Cerebellar nuclear complex (tissue), 1 donor: ENCODE data around the gene GPATCH3.
"Not testable (repeated sequence)": the region's sequence is repeated elsewhere in the genome, so short reads cannot be mapped to it uniquely, and the experiment has no call there.

ENCODE experiments used
- DNase-seq, 2 experiments: peaks; one replicate each; lab custom pipeline; 2025; lab: John Stamatoyannopoulos, UW

The GPATCH3 gene, protein sequence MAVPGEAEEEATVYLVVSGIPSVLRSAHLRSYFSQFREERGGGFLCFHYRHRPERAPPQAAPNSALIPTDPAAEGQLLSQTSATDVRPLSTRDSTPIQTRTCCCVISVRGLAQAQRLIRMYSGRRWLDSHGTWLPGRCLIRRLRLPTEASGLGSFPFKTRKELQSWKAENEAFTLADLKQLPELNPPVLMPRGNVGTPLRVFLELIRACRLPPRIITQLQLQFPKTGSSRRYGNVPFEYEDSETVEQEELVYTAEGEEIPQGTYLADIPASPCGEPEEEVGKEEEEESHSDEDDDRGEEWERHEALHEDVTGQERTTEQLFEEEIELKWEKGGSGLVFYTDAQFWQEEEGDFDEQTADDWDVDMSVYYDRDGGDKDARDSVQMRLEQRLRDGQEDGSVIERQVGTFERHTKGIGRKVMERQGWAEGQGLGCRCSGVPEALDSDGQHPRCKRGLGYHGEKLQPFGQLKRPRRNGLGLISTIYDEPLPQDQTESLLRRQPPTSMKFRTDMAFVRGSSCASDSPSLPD

DNA sequence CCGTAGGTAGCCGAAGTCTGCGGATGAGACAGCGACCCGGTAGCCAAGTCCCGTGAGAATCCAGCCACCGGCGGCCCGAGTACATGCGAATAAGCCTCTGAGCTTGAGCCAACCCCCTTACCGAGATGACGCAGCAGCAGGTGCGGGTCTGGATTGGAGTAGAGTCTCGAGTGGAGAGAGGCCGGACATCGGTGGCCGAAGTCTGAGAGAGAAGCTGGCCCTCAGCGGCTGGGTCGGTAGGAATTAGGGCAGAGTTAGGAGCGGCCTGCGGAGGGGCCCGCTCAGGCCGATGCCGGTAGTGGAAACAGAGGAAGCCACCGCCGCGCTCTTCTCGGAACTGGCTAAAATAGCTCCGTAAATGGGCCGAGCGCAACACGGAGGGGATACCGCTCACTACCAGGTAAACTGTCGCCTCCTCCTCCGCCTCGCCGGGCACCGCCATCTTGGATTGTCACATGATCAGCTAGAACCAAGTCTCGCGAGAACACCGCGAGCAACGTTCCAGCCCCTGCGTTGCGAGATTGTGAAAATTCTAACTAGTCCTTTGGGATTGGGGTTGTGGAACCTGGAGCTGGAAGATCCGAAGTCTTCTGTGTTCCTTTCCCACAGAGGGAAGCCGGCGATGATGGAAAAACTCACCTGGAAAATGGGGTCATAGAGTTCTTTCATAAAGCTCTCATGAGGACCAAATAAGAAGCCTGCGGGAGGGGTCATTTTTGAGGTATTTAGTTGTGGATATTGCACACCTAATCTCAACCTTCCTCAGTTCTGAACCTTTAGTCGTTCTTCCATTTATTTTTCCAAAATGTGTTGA lies at the start of gene GPATCH3:
Gene GPATCH3, minus strand, starts transcription at position 467 of the 814 bp plus-strand sequence. Its CDS starts 25 bp downstream, at position 442.
- peak in 1 of 2 experiments; percentile 53 for DNase-seq

DNA sequence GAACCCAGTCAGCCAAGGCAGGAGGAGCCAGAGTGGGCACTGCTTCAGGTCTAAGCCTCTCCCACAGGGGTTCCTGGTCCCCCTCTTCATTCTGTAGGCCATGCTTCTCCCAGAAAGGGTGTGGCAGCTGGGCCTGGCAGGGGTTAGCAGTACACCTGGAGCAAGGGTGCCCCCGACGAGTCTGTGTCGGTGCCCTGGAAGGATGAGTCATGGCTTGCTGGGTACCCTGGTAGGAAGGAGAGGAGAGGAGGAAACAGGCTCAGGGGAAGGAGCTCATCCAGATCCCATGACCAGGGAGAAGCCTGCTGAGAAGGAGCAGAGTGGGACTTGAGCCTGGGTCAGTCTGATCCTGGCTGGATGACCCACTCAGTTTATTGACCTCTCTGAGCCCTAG lies 49.7 kb upstream of the GPATCH3 start:
- no peak for DNase-seq

DNA sequence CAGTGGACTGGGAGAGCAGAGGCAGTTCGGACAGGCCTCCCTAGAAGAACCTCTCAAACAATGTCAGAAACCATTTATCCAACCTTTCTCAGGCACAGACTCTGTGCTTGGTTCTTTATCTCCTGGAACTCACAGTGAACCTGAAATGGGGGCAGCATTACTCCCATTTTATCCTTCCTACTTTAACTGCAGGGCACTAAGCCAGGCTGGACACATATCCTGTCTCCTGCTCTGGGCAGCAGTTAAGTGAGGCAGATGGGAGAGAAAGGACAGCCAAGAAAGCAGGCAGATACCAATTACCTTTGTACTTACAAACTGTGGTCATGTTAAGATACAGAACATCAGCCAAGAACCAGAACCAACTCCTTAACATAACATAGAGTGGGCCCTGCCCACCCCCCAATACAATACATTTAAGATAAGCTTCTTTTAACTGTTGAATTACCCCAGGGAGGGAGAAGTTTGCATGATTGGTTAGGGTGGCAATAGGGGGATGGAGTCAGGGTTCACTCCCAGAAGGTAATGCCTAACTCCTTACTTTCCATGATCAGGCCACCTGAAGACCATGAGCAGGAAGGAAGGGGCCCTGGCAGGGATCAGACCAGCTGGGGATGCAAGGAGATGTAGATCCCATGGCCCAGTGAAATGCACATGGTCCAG lies 49.1 kb upstream of the GPATCH3 start:
- DNase-seq: no peak

DNA sequence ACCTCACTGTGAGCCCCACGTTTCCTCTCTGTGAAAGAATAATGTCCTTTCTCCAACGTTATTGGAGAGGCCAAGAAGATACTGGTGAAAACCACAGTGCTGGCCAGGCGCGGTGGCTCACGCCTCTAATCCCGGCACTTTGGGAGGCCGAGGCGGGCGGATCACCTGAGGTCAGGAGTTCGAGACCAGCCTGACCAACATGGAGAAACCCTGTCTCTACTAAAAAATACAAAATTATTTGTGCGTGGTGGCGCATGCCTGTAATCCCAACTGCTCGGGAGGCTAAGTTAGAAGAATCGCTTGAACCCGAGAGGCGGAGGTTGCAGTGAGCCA lies 48.4 kb upstream of the GPATCH3 start:
- not testable (repeated sequence) for DNase-seq

DNA sequence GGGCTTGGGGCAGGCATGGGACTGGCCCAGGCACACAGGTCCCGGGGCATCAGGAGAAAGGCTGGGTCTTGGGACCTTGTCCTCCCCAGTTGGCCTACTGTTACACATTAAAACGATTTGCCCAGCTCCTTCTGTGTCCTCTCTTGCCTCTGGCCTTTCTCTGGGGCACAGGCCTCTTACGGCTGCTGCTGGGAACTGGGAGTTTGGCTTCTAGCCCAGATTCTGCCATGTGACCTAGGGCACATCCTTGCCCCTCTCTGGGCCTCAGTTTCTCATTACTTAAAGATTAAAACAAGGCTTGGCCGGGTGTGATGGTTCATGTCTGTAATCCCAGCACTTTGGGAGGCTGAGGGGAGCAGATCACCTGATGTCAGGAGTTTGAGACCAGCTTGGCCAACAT lies 46.0 kb upstream of the GPATCH3 start:
- DNase-seq: no peak

DNA sequence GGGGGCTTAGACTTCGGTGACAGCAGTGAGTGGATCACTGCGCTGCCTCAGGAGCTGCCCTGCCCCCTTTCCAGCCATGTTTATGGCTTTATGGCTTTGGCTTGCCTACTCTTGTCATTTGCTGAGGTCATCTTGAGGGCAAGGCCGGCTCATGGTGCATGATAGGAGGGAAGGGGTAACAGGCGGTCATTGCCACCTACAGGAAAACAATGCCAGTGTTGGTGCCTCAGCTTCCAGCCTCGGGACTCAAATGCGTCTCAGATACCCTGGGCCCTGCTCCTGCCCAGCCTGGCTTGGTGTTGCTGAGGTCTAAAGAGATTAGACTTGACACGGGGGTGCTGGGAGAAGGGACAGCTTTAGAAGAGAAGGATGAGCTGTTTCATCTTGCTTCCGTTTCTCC lies 45.5 kb upstream of the GPATCH3 start:
- DNase-seq: no peak

DNA sequence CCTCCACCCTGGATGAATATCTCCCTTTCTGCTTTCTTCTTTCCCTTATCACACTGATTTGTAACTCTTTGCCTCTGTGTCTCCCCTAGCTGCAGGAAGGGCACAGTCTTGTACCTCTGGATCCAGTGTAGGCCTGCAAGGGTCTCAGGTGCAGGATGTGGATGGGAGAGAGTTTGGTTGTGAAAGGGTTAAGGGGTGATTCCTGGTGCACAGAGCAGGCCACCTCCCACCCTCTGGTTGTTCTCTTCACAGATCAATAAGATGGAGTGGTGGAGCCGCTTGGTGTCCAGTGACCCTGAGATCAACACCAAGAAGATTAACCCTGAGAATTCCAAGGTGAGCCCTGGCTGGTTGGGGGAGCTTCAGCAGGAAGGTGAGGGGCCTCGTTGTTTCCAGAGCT lies 44.9 kb upstream of the GPATCH3 start:
- DNase-seq: no peak

DNA sequence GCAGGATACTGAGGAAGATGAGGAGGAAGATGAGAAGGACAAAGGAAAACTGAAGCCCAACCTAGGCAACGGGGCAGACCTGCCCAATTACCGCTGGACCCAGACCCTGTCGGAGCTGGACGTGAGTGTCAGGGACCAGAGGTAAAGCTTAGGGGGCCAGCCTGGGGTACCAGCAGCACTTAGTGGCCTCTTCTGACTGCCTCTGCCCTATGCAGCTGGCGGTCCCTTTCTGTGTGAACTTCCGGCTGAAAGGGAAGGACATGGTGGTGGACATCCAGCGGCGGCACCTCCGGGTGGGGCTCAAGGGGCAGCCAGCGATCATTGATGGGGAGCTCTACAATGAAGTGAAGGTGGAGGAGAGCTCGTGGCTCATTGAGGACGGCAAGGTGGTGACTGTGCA lies 42.4 kb upstream of the GPATCH3 start:
- DNase-seq: no peak

DNA sequence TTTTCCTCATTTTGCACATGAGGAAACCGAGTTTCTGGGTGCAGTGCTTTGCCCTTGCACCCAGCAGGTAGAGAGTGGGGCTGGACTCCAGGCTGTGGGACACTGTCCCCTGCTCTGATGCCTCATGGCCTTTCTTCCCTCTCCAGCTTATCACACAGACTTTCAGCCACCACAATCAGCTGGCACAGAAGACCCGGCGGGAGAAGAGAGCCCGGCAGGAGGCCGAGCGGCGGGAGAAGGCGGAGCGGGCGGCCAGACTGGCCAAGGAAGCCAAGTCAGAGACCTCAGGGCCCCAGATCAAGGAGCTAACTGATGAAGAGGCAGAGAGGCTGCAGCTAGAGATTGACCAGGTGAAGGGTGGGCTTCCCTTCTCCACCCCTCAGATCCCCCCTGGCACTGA lies 41.0 kb upstream of the GPATCH3 start:
- DNase-seq: no peak

DNA sequence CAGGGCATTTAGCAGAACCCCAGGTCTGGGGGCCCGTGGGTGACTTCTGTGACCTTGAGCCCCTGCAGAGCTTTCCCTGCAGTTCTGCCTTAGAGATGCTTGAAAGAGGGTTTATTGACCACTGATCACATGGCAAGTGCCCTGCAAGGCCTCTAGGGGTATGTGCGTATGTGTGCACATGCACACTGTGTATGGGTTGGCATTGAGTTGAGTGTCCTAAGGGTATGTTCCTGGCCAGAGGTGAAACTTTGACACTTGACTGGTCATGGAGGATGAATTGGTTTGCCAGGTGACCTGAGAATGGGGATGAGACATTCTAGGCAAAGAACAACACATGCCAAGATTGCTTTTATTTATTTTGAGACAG lies 38.4 kb upstream of the GPATCH3 start:
- no peak for DNase-seq

DNA sequence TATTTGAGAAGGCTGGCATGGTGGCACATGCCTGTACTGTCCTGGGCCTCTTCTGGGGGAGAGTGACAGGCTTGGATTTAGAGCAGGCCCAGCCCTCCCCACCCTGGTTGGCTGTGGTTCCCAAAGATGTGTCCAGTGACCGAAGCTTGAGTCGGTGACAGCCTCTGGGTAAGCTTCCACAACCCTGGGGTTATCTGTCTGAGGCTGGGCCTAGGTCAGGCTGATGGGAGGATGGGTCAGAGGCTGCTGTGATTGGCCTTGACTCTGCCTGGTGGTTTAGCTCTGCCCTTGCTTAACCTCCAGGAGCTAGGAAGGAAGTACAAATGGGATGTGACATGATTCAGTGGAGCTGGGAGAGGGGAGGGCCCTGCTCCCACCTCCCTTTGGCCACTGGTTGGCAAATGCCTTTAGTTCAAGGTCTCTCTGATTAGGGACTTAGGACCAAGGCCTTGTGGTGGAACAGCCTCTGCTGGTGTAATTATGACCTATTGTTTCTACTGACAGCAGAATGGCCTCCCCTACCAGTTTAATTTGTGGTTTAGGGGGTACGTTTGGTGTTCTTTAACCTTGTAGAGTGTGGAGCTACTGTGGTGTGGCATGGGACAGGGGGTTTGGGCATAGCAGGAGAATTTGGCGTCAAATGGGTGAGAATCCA lies 37.9 kb upstream of the GPATCH3 start:
- no peak for DNase-seq

DNA sequence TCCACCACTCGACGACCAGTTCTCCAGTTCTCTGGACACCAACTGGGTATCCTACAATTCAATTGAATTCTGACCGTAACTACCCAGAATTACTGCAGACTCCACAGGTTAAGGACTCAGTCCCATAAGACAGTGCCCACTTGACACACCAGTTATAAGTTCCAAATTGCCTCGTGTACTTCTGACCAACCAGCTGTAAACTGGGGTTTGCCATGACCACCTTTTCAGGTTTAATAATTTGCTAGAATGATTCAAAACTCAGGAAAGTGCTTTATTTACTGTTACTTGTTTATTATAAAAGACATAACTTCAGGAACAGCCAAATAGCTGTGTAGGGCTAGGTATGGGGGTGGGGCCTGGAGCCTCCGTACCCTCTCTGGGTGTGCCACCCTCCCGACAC lies 36.6 kb upstream of the GPATCH3 start:
- DNase-seq: no peak

DNA sequence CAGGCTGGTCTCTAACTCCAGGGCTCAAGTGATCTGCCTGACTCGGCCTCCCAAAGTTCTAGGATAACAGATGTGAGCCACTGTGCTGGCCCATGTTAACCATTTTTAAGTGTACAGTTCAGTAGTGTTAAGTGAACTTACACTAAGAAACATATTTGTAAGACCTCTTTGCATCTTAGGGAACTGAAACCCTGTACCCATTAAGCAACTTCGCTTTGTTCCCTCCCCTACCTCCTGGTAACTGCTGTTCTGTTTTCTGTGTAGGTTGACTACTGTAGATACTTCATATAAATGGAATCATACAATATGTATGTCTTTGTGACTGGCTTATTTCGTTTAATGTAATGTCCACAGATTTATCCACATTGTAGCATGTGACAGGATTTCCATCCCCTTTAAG lies 32.3 kb upstream of the GPATCH3 start:
- DNase-seq: no peak

DNA sequence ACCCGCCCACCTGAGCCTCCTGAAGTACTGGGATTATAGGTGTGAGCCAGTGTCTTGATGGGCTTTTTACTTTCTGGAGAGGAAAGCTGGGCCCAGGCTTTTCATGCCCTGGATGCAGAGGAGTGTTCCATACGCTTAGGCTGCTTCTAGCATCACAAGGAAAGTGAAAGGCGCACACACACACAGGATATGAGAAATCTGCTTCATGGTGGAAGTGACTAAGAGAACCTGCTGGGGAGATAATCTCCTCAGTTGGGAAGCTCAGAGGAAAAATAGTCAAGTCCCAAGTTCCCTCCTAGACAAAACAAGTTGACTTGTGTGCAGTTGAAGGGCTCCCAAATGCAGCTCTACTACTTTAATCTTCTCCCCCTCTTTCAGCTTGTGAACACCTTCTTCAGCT lies 23.4 kb upstream of the GPATCH3 start:
- no peak for DNase-seq

DNA sequence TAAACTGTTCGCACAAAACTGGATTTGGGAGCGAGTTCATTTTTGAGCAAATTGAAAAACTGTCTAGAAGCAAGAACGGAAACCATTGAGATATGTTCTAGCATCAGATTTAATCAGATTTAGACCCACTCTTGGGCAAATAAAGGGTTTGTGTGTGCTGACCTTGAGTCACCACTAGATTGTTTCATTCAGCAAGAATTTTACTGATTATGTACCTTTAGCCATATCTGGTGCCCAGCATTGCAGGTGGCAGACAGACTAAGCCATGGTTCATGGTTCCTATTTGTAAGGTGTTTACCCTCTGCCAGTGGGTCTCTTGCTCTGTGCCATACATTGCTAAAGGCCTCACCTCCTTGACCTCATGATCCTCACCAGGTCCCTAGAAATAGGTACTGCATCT lies 22.6 kb upstream of the GPATCH3 start:
- DNase-seq: no peak

DNA sequence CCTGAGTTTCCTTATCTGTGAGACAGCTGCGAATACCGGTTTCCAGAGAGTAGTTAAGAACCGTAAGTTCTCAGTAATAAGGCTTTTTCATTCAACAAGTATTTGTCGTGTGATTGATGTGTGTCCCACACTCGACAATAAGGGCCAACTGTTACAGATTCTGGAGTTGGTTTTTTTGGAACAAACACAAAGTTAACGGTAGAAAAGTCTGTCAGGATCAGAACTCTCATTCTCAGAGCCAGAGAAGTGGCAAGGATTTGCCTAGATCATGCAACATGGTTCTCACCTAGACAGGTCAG lies 22.1 kb upstream of the GPATCH3 start:
- no peak for DNase-seq

DNA sequence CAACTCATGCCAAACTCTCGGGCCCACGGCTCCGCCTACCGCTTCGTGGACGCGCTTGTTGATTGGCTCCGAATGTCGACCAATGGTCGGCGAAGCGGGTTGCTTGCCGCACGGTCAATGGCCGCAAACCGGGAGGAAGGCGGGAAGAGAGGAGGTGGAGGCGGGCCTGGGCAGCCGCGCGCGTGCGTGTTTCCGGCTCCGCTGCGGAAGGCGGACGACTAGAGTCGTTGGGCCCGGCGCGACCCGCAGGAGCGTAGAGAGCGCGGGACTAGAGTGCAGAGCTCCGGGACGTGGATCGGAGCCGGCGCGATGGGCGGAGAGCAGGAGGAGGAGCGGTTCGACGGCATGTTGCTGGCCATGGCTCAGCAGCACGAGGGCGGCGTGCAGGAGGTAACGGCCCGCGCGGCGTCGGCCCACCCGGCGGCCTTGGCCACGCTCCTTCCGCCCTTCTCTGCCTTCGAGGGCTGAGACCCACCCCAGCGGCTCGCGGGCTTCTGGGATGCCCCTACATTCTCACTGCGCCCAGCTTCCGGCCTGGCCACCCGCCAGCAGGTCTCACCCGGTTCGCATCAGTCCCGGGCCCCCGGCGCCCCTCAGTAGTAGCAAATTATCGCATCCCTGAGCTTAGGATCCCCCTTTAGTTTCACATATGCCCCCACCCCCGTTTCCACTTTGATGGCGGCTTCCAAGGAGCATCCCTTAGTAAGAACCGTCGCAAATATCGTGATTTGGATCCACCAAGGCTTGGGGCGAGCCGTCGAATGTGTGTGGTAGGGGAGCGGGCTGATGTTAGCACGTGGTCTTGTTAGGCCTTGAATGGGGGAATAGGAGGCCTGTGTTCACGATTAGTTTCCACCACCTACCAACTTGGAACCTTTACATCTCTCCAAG lies 21.5 kb upstream of the GPATCH3 start, which contains the start of gene NUDC:
Gene NUDC, plus strand, starts transcription at position 204 of the 891 bp plus-strand sequence. Its CDS starts 106 bp downstream, at position 310.
- DNase-seq: peak; percentile 93 to 96

DNA sequence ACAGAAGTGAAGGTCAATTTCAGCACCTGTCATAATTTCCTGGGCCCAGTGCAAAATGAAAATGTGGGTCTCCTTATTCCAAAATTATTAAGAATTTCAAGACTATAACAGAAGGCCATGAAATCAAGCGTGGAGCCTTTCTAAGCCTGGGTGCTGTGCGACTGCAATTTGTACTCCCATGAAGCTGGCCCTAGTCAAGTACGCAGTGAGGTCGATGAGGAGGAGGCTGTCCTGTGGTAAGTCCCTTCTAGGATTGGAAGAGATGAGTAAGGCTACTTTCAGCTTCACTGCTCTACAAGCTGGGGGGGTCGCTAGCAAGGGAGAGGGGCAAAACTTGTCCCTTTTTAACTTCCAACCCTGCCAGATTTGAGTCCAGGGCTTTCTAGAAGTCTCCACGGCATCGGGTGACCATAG lies 20.9 kb upstream of the GPATCH3 start:
- no peak for DNase-seq

DNA sequence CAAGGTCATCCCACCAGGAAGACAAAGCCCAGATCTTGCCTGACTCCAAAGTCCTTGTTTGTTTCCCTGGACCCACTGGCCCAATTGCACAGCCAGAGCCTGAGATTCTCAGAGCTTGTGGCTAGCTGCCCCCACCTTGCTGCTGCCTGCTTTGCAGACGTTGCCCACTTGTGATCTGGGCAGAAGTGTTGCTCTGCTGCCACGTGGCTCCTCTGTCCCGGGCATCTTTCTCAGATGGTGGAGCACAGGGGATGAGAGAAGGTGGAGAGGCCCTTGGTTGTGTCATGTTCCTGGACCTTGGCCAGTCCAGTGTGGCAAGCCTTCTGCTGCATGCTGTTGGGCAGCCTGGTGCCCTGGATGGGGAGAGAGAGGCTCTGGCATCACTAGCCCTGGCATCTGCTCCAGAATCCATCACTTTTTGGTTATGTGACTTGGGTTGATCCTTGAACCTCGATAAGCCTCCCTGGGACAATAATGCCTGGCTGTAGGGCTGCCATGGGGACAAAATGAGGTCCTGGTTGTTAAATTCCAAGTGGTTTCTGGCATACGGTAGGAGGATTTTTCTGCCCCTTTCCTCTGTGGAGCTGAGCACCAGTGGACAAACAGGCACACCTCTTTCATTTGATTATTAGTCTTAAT lies 15.1 kb upstream of the GPATCH3 start:
- no peak for DNase-seq

DNA sequence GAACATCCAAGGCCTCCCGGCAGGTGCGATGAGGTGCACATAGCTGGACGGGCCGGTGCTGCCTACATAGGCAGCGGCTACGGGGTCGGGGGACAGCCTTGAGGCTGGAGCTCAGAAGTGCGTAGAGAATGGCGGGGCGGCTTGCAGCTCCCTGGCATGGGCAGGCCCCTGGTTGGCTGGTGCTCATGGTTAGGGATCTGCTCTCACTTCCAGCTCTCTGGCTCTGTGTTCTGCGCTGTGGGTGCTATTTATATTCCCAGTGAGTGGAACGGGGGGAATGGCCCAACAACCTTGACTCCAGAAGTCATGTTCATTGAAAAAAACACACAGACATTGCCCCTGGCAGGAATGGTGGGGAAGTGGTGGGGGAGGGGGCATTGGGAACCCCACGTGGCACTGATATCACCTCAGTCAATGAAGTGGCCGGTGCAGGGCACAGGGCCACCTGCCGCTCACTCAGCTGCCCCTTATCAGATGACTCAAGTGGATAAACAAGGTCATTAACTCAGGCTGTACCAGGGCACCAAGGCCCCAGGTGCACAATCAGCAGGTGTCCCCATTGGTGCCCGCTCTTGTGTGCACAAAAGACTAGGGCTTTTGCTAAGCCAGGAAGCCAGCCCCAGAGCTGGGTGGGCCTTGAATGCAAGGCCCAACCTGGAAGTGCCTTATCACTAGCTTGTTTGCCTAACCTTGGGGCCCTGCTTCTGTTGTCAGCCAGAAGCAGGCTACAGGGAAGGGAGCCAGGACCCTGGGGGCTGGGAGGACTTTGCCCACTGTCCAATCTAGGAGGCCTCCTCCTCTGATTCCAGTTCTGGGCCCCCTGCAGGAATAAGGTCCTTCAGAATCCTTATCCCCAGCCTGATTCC lies 13.7 kb upstream of the GPATCH3 start, which contains the start of gene NR0B2:
Gene NR0B2, minus strand, starts transcription at position 222 of the 866 bp plus-strand sequence. Its CDS starts 35 bp downstream, at position 187.
- DNase-seq: no peak
